T-helper 22 cell (primary cell): ENCODE measurements around the gene CACNA1H.
"Not testable (repeated sequence)": the region's sequence is repeated elsewhere in the genome, so short reads cannot be mapped to it uniquely, and the experiment has no call there.

Experiments used
- DNase-seq: peaks from one replicate; pipeline ENCODE4 v3.0.0-alpha.2; 2020; ENCODE audit warnings: low read depth

Gene CACNA1H

GRCh38 chr16:1225728-1226311 lies 72.9 kb downstream of the CACNA1H start:
- not testable (repeated sequence) for DNase-seq

GRCh38 chr16:1226692-1227091 lies 73.8 kb downstream of the CACNA1H start:
- DNase-seq, result not testable (repeated sequence)

GRCh38 chr16:1228227-1228626 lies 75.3 kb downstream of the CACNA1H start:
- DNase-seq, result not testable (repeated sequence)

- DNase-seq, result not testable (repeated sequence)
These were observed 76.6 kb downstream of the CACNA1H start for GRCh38 chr16:1229476-1229875.

- not testable (repeated sequence) for DNase-seq
These were observed 77.2 kb downstream of the CACNA1H start, which contains the start of gene TPSB2 for GRCh38 chr16:1230084-1230470. TPSB2 (minus strand) TSS chr16:1230184; CDS start chr16:1229951, 233 bp downstream.

- not testable (repeated sequence) for DNase-seq
These were observed 77.7 kb downstream of the CACNA1H start for GRCh38 chr16:1230471-1231212.

- DNase-seq, result not testable (repeated sequence)
These were observed 78.4 kb downstream of the CACNA1H start for GRCh38 chr16:1231301-1231700.

- DNase-seq, result not testable (repeated sequence)
These were observed 79.3 kb downstream of the CACNA1H start for GRCh38 chr16:1232049-1232748.

- not testable (repeated sequence) for DNase-seq
These were observed 83.8 kb downstream of the CACNA1H start for GRCh38 chr16:1236659-1237058.

- DNase-seq, result no peak
These were observed 85.1 kb downstream of the CACNA1H start for GRCh38 chr16:1237990-1238389.

GRCh38 chr16:1238909-1239308 lies 86.0 kb downstream of the CACNA1H start:
- DNase-seq, result not testable (repeated sequence)

- not testable (repeated sequence) for DNase-seq
These were observed 86.7 kb downstream of the CACNA1H start for GRCh38 chr16:1239575-1239974.

- not testable (repeated sequence) for DNase-seq
These were observed 87.5 kb downstream of the CACNA1H start, which contains the start of gene TPSAB1 for GRCh38 chr16:1240436-1240835. TPSAB1 (plus strand) TSS chr16:1240705; CDS start chr16:1240939, 234 bp downstream.

- DNase-seq, result not testable (repeated sequence)
These were observed 88.2 kb downstream of the CACNA1H start for GRCh38 chr16:1241081-1241480.

GRCh38 chr16:1243363-1243762 lies 90.5 kb downstream of the CACNA1H start:
- DNase-seq, result not testable (repeated sequence)

GRCh38 chr16:1243907-1244850 lies 91.3 kb downstream of the CACNA1H start:
- DNase-seq, result not testable (repeated sequence)

GRCh38 chr16:1244881-1245280 lies 92.0 kb downstream of the CACNA1H start:
- no peak for DNase-seq

- DNase-seq, result no peak
These were observed 92.6 kb downstream of the CACNA1H start for GRCh38 chr16:1245452-1246020.

- DNase-seq, result not testable (repeated sequence)
These were observed 95.1 kb downstream of the CACNA1H start for GRCh38 chr16:1247903-1248537.

- not testable (repeated sequence) for DNase-seq
These were observed 96.3 kb downstream of the CACNA1H start for GRCh38 chr16:1249031-1249755.
